ENCODE results near the gene MAF.

DNA sequence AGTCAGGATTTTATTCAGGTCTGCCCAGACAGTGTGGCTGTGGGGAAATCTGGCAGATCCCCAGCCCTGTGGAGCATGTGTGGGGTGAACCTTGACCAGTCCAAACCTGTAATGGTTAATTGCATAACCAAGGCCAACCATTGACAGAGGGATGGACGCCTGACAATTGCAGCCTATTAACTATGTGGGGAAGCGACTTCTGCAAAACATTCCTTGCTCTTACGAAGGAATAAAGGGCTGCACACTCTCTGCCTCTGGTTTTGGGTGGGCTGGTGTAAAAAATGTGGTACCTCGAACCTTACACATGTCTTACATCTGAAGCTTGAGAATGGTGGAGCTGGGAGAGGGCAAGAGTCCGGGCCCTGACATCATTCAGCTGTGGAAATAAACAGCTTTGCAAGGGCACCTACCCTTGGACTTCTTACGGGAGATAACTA lies 35.8 kb downstream of the MAF start:
- TF ChIP-seq, protein P1, sequence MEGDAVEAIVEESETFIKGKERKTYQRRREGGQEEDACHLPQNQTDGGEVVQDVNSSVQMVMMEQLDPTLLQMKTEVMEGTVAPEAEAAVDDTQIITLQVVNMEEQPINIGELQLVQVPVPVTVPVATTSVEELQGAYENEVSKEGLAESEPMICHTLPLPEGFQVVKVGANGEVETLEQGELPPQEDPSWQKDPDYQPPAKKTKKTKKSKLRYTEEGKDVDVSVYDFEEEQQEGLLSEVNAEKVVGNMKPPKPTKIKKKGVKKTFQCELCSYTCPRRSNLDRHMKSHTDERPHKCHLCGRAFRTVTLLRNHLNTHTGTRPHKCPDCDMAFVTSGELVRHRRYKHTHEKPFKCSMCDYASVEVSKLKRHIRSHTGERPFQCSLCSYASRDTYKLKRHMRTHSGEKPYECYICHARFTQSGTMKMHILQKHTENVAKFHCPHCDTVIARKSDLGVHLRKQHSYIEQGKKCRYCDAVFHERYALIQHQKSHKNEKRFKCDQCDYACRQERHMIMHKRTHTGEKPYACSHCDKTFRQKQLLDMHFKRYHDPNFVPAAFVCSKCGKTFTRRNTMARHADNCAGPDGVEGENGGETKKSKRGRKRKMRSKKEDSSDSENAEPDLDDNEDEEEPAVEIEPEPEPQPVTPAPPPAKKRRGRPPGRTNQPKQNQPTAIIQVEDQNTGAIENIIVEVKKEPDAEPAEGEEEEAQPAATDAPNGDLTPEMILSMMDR (IDR thresholded peaks at IDR 0.05; ENCODE audit: poor library complexity, severe bottlenecking), result no peak
- TF ChIP-seq, protein P2, sequence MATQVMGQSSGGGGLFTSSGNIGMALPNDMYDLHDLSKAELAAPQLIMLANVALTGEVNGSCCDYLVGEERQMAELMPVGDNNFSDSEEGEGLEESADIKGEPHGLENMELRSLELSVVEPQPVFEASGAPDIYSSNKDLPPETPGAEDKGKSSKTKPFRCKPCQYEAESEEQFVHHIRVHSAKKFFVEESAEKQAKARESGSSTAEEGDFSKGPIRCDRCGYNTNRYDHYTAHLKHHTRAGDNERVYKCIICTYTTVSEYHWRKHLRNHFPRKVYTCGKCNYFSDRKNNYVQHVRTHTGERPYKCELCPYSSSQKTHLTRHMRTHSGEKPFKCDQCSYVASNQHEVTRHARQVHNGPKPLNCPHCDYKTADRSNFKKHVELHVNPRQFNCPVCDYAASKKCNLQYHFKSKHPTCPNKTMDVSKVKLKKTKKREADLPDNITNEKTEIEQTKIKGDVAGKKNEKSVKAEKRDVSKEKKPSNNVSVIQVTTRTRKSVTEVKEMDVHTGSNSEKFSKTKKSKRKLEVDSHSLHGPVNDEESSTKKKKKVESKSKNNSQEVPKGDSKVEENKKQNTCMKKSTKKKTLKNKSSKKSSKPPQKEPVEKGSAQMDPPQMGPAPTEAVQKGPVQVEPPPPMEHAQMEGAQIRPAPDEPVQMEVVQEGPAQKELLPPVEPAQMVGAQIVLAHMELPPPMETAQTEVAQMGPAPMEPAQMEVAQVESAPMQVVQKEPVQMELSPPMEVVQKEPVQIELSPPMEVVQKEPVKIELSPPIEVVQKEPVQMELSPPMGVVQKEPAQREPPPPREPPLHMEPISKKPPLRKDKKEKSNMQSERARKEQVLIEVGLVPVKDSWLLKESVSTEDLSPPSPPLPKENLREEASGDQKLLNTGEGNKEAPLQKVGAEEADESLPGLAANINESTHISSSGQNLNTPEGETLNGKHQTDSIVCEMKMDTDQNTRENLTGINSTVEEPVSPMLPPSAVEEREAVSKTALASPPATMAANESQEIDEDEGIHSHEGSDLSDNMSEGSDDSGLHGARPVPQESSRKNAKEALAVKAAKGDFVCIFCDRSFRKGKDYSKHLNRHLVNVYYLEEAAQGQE (IDR thresholded peaks at IDR 0.05; ENCODE audit: borderline replicate concordance), result no peak
- TF ChIP-seq POLR2AphosphoS5 (IDR thresholded peaks at IDR 0.05) (no peak), SMC3 (conservative IDR thresholded peaks at IDR 0.05; ENCODE audit: poor library complexity) (no peak), TAF1 (IDR thresholded peaks at IDR 0.05; ENCODE audit: low read depth) (no peak), EP300 (conservative IDR thresholded peaks at IDR 0.05; ENCODE audit: poor library complexity, severe bottlenecking) (no peak)
